Measurements from ENCODE around the gene SRI. TPM values are rescaled to one million over a fixed set of nuclear protein-coding genes. Genes with fewer than 3 reads are reported as not detected.

The SRI gene
- total and polyA plus RNA-seq, 4 donors = 172 to 320 (median 231) TPM

- Histone ChIP-seq H3K4me3 (ENCODE audit: low read depth, low read length) (no peak overlapping the region), H3K36me3 (ENCODE audit: control insufficient read depth, insufficient read depth, low read length) (peaks cover 13% of the 10 kb centered on the region), H3K27ac (ENCODE audit: low read depth, low read length) (no peak overlapping the region), H3K9me3 (ENCODE audit: control insufficient read depth, insufficient read depth, low read length) (no peaks in the 10 kb centered on the region), H3K27me3 (ENCODE audit: control insufficient read depth, insufficient read depth, low read length) (no peaks in the 10 kb centered on the region), H3K4me1 (ENCODE audit: control insufficient read depth, insufficient read depth, low read length) (peaks cover 6% of the 10 kb centered on the region)
- DNase-seq (ENCODE audit: low read depth in 4 of 6, low spot score in 6 of 6) = no peak
- WGBS (ENCODE audit: insufficient coverage) = no CpG with 5 or more reads among the region's 2 CpGs
Measured at GRCh38 chr7:88215295-88215694, 4.5 kb downstream of the SRI start.

- peaks cover 17% of the 10 kb centered on the region for H3K36me3 ChIP-seq (ENCODE audit: control insufficient read depth, insufficient read depth, low read length)
- H3K9me3 ChIP-seq (ENCODE audit: control insufficient read depth, insufficient read depth, low read length) = no peaks in the 10 kb centered on the region
- no peak for DNase-seq (ENCODE audit: low read depth in 4 of 6, low spot score in 6 of 6)
- peaks cover 6% of the 10 kb centered on the region for H3K4me1 ChIP-seq (ENCODE audit: control insufficient read depth, insufficient read depth, low read length)
- no CpG with 5 or more reads among the region's 2 CpGs for WGBS (ENCODE audit: insufficient coverage)
- no peaks in the 10 kb centered on the region for H3K27me3 ChIP-seq (ENCODE audit: control insufficient read depth, insufficient read depth, low read length)
- no peak overlapping the region for H3K4me3 ChIP-seq (ENCODE audit: low read depth, low read length)
- H3K27ac ChIP-seq (ENCODE audit: low read depth, low read length) = no peak overlapping the region
Measured at GRCh38 chr7:88214456-88214855, 5.4 kb downstream of the SRI start.

- Histone ChIP-seq H3K4me1 (ENCODE audit: control insufficient read depth, insufficient read depth, low read length) (peaks cover 6% of the 10 kb centered on the region), H3K4me3 (ENCODE audit: low read depth, low read length) (no peak overlapping the region), H3K9me3 (ENCODE audit: control insufficient read depth, insufficient read depth, low read length) (no peaks in the 10 kb centered on the region), H3K27ac (ENCODE audit: low read depth, low read length) (no peak overlapping the region), H3K27me3 (ENCODE audit: control insufficient read depth, insufficient read depth, low read length) (no peaks in the 10 kb centered on the region), H3K36me3 (ENCODE audit: control insufficient read depth, insufficient read depth, low read length) (peaks cover 21% of the 10 kb centered on the region)
- WGBS (ENCODE audit: insufficient coverage) = 89% methylated on average over 1 of the region's 1 CpG
- DNase-seq (ENCODE audit: low read depth in 4 of 6, low spot score in 6 of 6) = no peak
Measured at GRCh38 chr7:88212918-88213317, 6.9 kb downstream of the SRI start.

GRCh38 chr7:88208521-88208920 is 11.3 kb downstream of the SRI start:
- no peaks in the 10 kb centered on the region for H3K27me3 ChIP-seq (ENCODE audit: control insufficient read depth, insufficient read depth, low read length)
- H3K9me3 ChIP-seq (ENCODE audit: control insufficient read depth, insufficient read depth, low read length) = no peaks in the 10 kb centered on the region
- DNase-seq (ENCODE audit: low read depth in 4 of 6, low spot score in 6 of 6) = no peak
- H3K27ac ChIP-seq (ENCODE audit: low read depth, low read length) = no peak overlapping the region
- H3K36me3 ChIP-seq (ENCODE audit: control insufficient read depth, insufficient read depth, low read length) = peaks cover 23% of the 10 kb centered on the region
- no peak overlapping the region for H3K4me3 ChIP-seq (ENCODE audit: low read depth, low read length)
- H3K4me1 ChIP-seq (ENCODE audit: control insufficient read depth, insufficient read depth, low read length) = no peaks in the 10 kb centered on the region
- no CpG with 5 or more reads among the region's 3 CpGs for WGBS (ENCODE audit: insufficient coverage)

- H3K27me3 ChIP-seq (ENCODE audit: control insufficient read depth, insufficient read depth, low read length) = no peaks in the 10 kb centered on the region
- no peak for DNase-seq (ENCODE audit: low read depth in 4 of 6, low spot score in 6 of 6)
- H3K9me3 ChIP-seq (ENCODE audit: control insufficient read depth, insufficient read depth, low read length) = no peaks in the 10 kb centered on the region
- peaks cover 19% of the 10 kb centered on the region for H3K36me3 ChIP-seq (ENCODE audit: control insufficient read depth, insufficient read depth, low read length)
- WGBS (ENCODE audit: insufficient coverage) = no CpG with 5 or more reads among the region's 4 CpGs
- no peak overlapping the region for H3K4me3 ChIP-seq (ENCODE audit: low read depth, low read length)
- H3K27ac ChIP-seq (ENCODE audit: low read depth, low read length) = no peak overlapping the region
- no peaks in the 10 kb centered on the region for H3K4me1 ChIP-seq (ENCODE audit: control insufficient read depth, insufficient read depth, low read length)
Measured at GRCh38 chr7:88206254-88206653, 13.6 kb downstream of the SRI start.

GRCh38 chr7:88205179-88205578 is 14.7 kb downstream of the SRI start:
- H3K27ac ChIP-seq (ENCODE audit: low read depth, low read length) = no peak overlapping the region
- no peak overlapping the region for H3K4me3 ChIP-seq (ENCODE audit: low read depth, low read length)
- no peaks in the 10 kb centered on the region for H3K27me3 ChIP-seq (ENCODE audit: control insufficient read depth, insufficient read depth, low read length)
- H3K9me3 ChIP-seq (ENCODE audit: control insufficient read depth, insufficient read depth, low read length) = no peaks in the 10 kb centered on the region
- no peaks in the 10 kb centered on the region for H3K4me1 ChIP-seq (ENCODE audit: control insufficient read depth, insufficient read depth, low read length)
- H3K36me3 ChIP-seq (ENCODE audit: control insufficient read depth, insufficient read depth, low read length) = peaks cover 19% of the 10 kb centered on the region
- DNase-seq (ENCODE audit: low read depth in 4 of 6, low spot score in 6 of 6) = no peak

GRCh38 chr7:88204525-88205110 is 15.2 kb downstream of the SRI start:
- H3K4me3 ChIP-seq (ENCODE audit: low read depth, low read length) = no peak overlapping the region
- H3K27ac ChIP-seq (ENCODE audit: low read depth, low read length) = no peak overlapping the region
- no peaks in the 10 kb centered on the region for H3K4me1 ChIP-seq (ENCODE audit: control insufficient read depth, insufficient read depth, low read length)
- no peak for DNase-seq (ENCODE audit: low read depth in 4 of 6, low spot score in 6 of 6)
- H3K36me3 ChIP-seq (ENCODE audit: control insufficient read depth, insufficient read depth, low read length) = peaks cover 16% of the 10 kb centered on the region
- H3K9me3 ChIP-seq (ENCODE audit: control insufficient read depth, insufficient read depth, low read length) = no peaks in the 10 kb centered on the region
- no peaks in the 10 kb centered on the region for H3K27me3 ChIP-seq (ENCODE audit: control insufficient read depth, insufficient read depth, low read length)
- WGBS (ENCODE audit: insufficient coverage) = no CpG with 5 or more reads among the region's 3 CpGs

- no peak overlapping the region for H3K4me3 ChIP-seq (ENCODE audit: low read depth, low read length)
- H3K4me1 ChIP-seq (ENCODE audit: control insufficient read depth, insufficient read depth, low read length) = no peaks in the 10 kb centered on the region
- H3K36me3 ChIP-seq (ENCODE audit: control insufficient read depth, insufficient read depth, low read length) = peaks cover 11% of the 10 kb centered on the region
- no peaks in the 10 kb centered on the region for H3K9me3 ChIP-seq (ENCODE audit: control insufficient read depth, insufficient read depth, low read length)
- H3K27me3 ChIP-seq (ENCODE audit: control insufficient read depth, insufficient read depth, low read length) = no peaks in the 10 kb centered on the region
- no peak for DNase-seq (ENCODE audit: low read depth in 4 of 6, low spot score in 6 of 6)
- WGBS (ENCODE audit: insufficient coverage) = 89% methylated on average over 1 of the region's 4 CpGs
- H3K27ac ChIP-seq (ENCODE audit: low read depth, low read length) = no peak overlapping the region
Measured at GRCh38 chr7:88203401-88203800, 16.4 kb downstream of the SRI start.

GRCh38 chr7:88202799-88203198 is 17.0 kb downstream of the SRI start:
- Histone ChIP-seq H3K4me3 (ENCODE audit: low read depth, low read length) (no peak overlapping the region), H3K27ac (ENCODE audit: low read depth, low read length) (no peak overlapping the region), H3K27me3 (ENCODE audit: control insufficient read depth, insufficient read depth, low read length) (no peaks in the 10 kb centered on the region), H3K4me1 (ENCODE audit: control insufficient read depth, insufficient read depth, low read length) (no peaks in the 10 kb centered on the region), H3K36me3 (ENCODE audit: control insufficient read depth, insufficient read depth, low read length) (peaks cover 9% of the 10 kb centered on the region), H3K9me3 (ENCODE audit: control insufficient read depth, insufficient read depth, low read length) (no peaks in the 10 kb centered on the region)
- no CpG with 5 or more reads among the region's 3 CpGs for WGBS (ENCODE audit: insufficient coverage)
- no peak for DNase-seq (ENCODE audit: low read depth in 4 of 6, low spot score in 6 of 6)

GRCh38 chr7:88202278-88202677 is 17.6 kb downstream of the SRI start:
- Histone ChIP-seq H3K4me1 (ENCODE audit: control insufficient read depth, insufficient read depth, low read length) (no peaks in the 10 kb centered on the region), H3K27me3 (ENCODE audit: control insufficient read depth, insufficient read depth, low read length) (no peaks in the 10 kb centered on the region)
- DNase-seq (ENCODE audit: low read depth in 4 of 6, low spot score in 6 of 6) = no peak

More at GRCh38 chr7:88202278-88202677, 17.6 kb downstream of the SRI start:
- H3K36me3 ChIP-seq (ENCODE audit: control insufficient read depth, insufficient read depth, low read length) = peaks cover 5% of the 10 kb centered on the region
- no CpG with 5 or more reads among the region's 5 CpGs for WGBS (ENCODE audit: insufficient coverage)
- H3K4me3 ChIP-seq (ENCODE audit: low read depth, low read length) = no peak overlapping the region
- H3K27ac ChIP-seq (ENCODE audit: low read depth, low read length) = no peak overlapping the region
- no peaks in the 10 kb centered on the region for H3K9me3 ChIP-seq (ENCODE audit: control insufficient read depth, insufficient read depth, low read length)

Measured in spinal cord (tissue), 10 donors.